ENCODE results near the gene DNMT1. TPM values are rescaled to one million over a fixed set of nuclear protein-coding genes. Genes with fewer than 3 reads are reported as not detected.

The DNMT1 gene
- polyA plus RNA-seq, 1 of the 3 experiments (the other 2 are of a cell fraction) = 58.3 TPM

Small RNA genes lying within 50 kb of the gene (small RNA-seq; reads per million reads assigned to genes)
- gene MIR4322 (0 reads per million in 7 experiments), gene SNORD105 (4.5 to 62.9 (median 7.8) reads per million in 7 experiments), gene SNORD105B (1.2 to 1,728 (median 56.5) reads per million in 7 experiments)

Other genes starting within 250 kb of the DNMT1 start
- under 0.01 and 0.02 TPM in 2 replicates for gene COL5A3, start 184.4 kb downstream of the DNMT1 start, polyA plus RNA-seq (2012; rRNA removed)
- gene RDH8, start 181.5 kb downstream of the DNMT1 start, polyA plus RNA-seq (2012; rRNA removed) = 0.03 TPM in 1 of 2 replicates, not detected in the other
- gene SHFL, start 108.6 kb downstream of the DNMT1 start, polyA plus RNA-seq (2012; rRNA removed) = 36.6 and 43.2 TPM in 2 replicates
- 0.13 and 0.32 TPM in 2 replicates for gene ANGPTL6, start 92.3 kb downstream of the DNMT1 start, polyA plus RNA-seq (2012; rRNA removed)
- gene PPAN, start 88.6 kb downstream of the DNMT1 start, polyA plus RNA-seq (2012; rRNA removed) = 62.5 and 75.6 TPM in 2 replicates
- gene P2RY11, start 83.3 kb downstream of the DNMT1 start, polyA plus RNA-seq (2012; rRNA removed) = 6.8 and 8.7 TPM in 2 replicates
- 271 and 432 TPM in 2 replicates for gene EIF3G, start 75.1 kb downstream of the DNMT1 start, polyA plus RNA-seq (2012; rRNA removed)
- 3.6 and 3.8 TPM in 2 replicates for gene S1PR2, start 36.4 kb upstream of the DNMT1 start, polyA plus RNA-seq (2012; rRNA removed)
- 76.0 and 110 TPM in 2 replicates for gene MRPL4, start 57.3 kb upstream of the DNMT1 start, polyA plus RNA-seq (2012; rRNA removed)
- gene ICAM1, start 76.2 kb upstream of the DNMT1 start, polyA plus RNA-seq (2012; rRNA removed) = 14.5 and 14.8 TPM in 2 replicates
- gene ICAM4, start 92.0 kb upstream of the DNMT1 start, polyA plus RNA-seq (2012; rRNA removed) = 0.05 TPM in 2 replicates
- 4.9 and 5.2 TPM in 2 replicates for gene ICAM5, start 95.0 kb upstream of the DNMT1 start, polyA plus RNA-seq (2012; rRNA removed)
- 1.8 and 2.1 TPM in 2 replicates for gene ZGLP1, start 114.9 kb upstream of the DNMT1 start, polyA plus RNA-seq (2012; rRNA removed)
- gene FDX2, start 121.1 kb upstream of the DNMT1 start, polyA plus RNA-seq (2012; rRNA removed) = 45.8 TPM in 2 replicates
- 3.0 and 8.2 TPM in 2 replicates for gene RAVER1, start 138.6 kb upstream of the DNMT1 start, polyA plus RNA-seq (2012; rRNA removed)
- 12.6 and 15.6 TPM in 2 replicates for gene ICAM3, start 144.7 kb upstream of the DNMT1 start, polyA plus RNA-seq (2012; rRNA removed)
- gene TYK2, start 185.6 kb upstream of the DNMT1 start, polyA plus RNA-seq (2012; rRNA removed) = 34.8 and 44.6 TPM in 2 replicates
- 1,026 and 1,054 TPM in 2 replicates for gene CDC37, start 208.6 kb upstream of the DNMT1 start, polyA plus RNA-seq (2012; rRNA removed)
- gene PDE4A, start 225.6 kb upstream of the DNMT1 start, polyA plus RNA-seq (2012; rRNA removed) = 2.3 and 2.9 TPM in 2 replicates

Measured in SK-N-SH (cell line).